OCI-LY7 (cell line): ENCODE results near the gene CTSE. TPM values are rescaled to one million over a fixed set of nuclear protein-coding genes. Genes with fewer than 3 reads are reported as not detected.

ENCODE experiments used
- BruUV-seq: library from RNA; stranded (reverse); fragments of 400-500 nt; replicated peaks from 2 replicates; lab custom pipeline; 2021; lab: Mats Ljungman, UMichigan
- CTCF ChIA-PET: fragments of 300-600 bp; sonication (Branson Sonifier 250); formaldehyde crosslinking; loops from one replicate; lab custom pipeline; 2022; ENCODE audit warnings: antibody characterized with exemption; ENCODE audit not compliant: unreplicated experiment; lab: Charles Lee
- POLR2A ChIA-PET: fragments of 300-600 bp; sonication (Branson Sonifier 250); formaldehyde crosslinking; loops from one replicate; lab custom pipeline; 2022; ENCODE audit warnings: antibody characterized with exemption; lab: Charles Lee
- DNase-seq: peaks from one replicate; pipeline ENCODE4 v3.0.0-alpha.2; 2015; ENCODE audit warnings: low spot score
- H2AFZ ChIP-seq: fragments of 200-600 bp; sonication (generic), shearing (Covaris generic); 2 replicates; pipeline ENCODE4 v1.6.1; 2014; ENCODE audit warnings: mild to moderate bottlenecking, antibody characterized with exemption, low read length, moderate library complexity
- H3K27ac ChIP-seq: fragments of 200-600 bp; sonication (generic); 2 replicates; pipeline ENCODE4 v1.5.1; 2014; ENCODE audit warnings: mixed run types, low read depth, mild to moderate bottlenecking, moderate library complexity, low read length, inconsistent platforms; ENCODE audit not compliant: poor library complexity, severe bottlenecking
- H3K36me3 ChIP-seq: fragments of 200-600 bp; sonication (generic); 2 replicates; pipeline ENCODE4 v1.6.1; 2014; ENCODE audit warnings: mild to moderate bottlenecking, antibody characterized with exemption, low read length, moderate library complexity, mixed read lengths; ENCODE audit not compliant: insufficient read depth
- H3K4me1 ChIP-seq: fragments of 200-600 bp; sonication (generic); 2 replicates; pipeline ENCODE4 v1.5.1; 2014; ENCODE audit warnings: mild to moderate bottlenecking, low read length; ENCODE audit not compliant: insufficient read depth, poor library complexity, severe bottlenecking
- H3K4me2 ChIP-seq: fragments of 200-600 bp; sonication (generic); 2 replicates; pipeline ENCODE4 v1.6.1; 2014; ENCODE audit warnings: mild to moderate bottlenecking, low read length
- H3K4me3 ChIP-seq: fragments of 200-600 bp; sonication (generic); 2 replicates; pipeline ENCODE4 v1.5.1; 2014; ENCODE audit warnings: mild to moderate bottlenecking, low read depth, low read length; ENCODE audit not compliant: poor library complexity, severe bottlenecking
- H3K79me2 ChIP-seq: fragments of 200-600 bp; sonication (generic); 2 replicates; pipeline ENCODE4 v1.6.1; 2016; ENCODE audit warnings: low read depth, mild to moderate bottlenecking, low read length, moderate library complexity, mixed read lengths; ENCODE audit not compliant: insufficient read depth
- H3K9me2 ChIP-seq: fragments of 200-600 bp; sonication (generic); 2 replicates; pipeline ENCODE4 v1.6.1; 2016; ENCODE audit warnings: mild to moderate bottlenecking, low read length, mixed read lengths; ENCODE audit not compliant: insufficient read depth
- H3K9me3 ChIP-seq: fragments of 200-600 bp; sonication (generic); 2 replicates; pipeline ENCODE4 v1.6.1; 2014; ENCODE audit warnings: mild to moderate bottlenecking, mixed run types, low read length, mixed read lengths
- H4K20me1 ChIP-seq: fragments of 200-600 bp; sonication (generic); 2 replicates; pipeline ENCODE4 v1.6.1; 2014; ENCODE audit warnings: mild to moderate bottlenecking, antibody characterized with exemption, low read length, moderate library complexity, mixed read lengths; ENCODE audit not compliant: insufficient read depth
- EZH2phosphoT487 ChIP-seq: fragments of 200-600 bp; sonication (generic); IDR thresholded peaks from 2 replicates; pipeline ENCODE4 v1.6.1; 2018; ENCODE audit warnings: low read depth, borderline replicate concordance, mild to moderate bottlenecking, mixed run types, antibody characterized with exemption, low read length, moderate library complexity, mixed read lengths
- intact Hi-C: fragments of 100-400 bp; cut with micrococcal nuclease; formaldehyde crosslinking; loops from one replicate; pipeline ENCODE4 v1.10.0; 2022; ENCODE audit not compliant: unreplicated experiment
- total RNA-seq, 2 experiments: library from RNA; depleted of rRNA in 1 of 2; stranded (reverse); fragments of >200 nt in 1 of 2; shearing (Covaris generic) in 1 of 2; gene quantifications; 2 replicates each; pipeline ENCODE4 v1.2.3, GENCODE V29; 2014 to 2022
- TF ChIP-seq, protein P1 (sequence below): fragments of 200-600 bp; sonication (generic); conservative IDR thresholded peaks from 2 replicates; pipeline ENCODE4 v1.5.1; 2014; ENCODE audit warnings: mild to moderate bottlenecking, antibody characterized with exemption, low read length, moderate library complexity, mixed read lengths

CTSE gene
- total RNA-seq, 2 experiments from 2014 or later: not detected

DNA sequence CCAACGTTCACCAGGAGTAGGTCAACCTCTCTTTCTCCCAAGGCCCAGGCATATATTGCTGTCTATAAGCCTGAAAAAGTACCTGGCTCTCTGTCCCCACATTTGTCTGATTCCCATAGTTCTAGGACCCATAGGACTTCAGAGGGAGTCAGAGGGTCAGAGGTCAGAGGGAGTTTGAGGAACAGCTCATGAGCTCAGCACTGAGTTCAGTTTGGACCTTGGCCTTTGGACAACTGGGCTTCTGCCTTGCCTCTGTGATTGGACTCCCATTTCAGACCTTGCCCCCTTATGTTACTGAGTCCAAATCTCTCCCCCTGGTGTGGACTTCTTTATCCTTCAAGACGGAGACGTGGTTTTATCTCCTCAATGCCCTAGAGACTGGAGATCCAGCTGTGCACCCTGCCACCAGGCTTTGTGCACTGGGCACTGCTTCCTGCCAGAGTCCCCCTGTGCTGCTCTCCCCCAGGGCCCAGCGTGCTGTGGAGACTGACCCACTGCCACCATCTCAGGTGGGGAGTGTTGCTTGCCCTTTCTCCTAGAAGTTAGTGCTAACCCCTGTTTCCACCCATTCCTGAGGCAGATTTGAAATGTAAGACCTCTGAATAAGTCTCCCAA is 3.2 kb downstream of the CTSE start:
- no TSS peak for BruUV-seq
- H3K36me3 ChIP-seq: no peaks in the 10 kb centered on the region
- H3K9me2 ChIP-seq: no peaks in the 10 kb centered on the region
- H3K9me3 ChIP-seq: no peaks in the 10 kb centered on the region
- no peak overlapping the region for H3K4me2 ChIP-seq
- no peaks in the 10 kb centered on the region for H3K79me2 ChIP-seq
- no peaks in the 10 kb centered on the region for H3K4me1 ChIP-seq
- DNase-seq: no peak
- POLR2A ChIA-PET: no interaction called here
- intact Hi-C loops: no loop called here
- H4K20me1 ChIP-seq: no peaks in the 10 kb centered on the region
- CTCF ChIA-PET: no interaction called here
- TF ChIP-seq, protein P1, sequence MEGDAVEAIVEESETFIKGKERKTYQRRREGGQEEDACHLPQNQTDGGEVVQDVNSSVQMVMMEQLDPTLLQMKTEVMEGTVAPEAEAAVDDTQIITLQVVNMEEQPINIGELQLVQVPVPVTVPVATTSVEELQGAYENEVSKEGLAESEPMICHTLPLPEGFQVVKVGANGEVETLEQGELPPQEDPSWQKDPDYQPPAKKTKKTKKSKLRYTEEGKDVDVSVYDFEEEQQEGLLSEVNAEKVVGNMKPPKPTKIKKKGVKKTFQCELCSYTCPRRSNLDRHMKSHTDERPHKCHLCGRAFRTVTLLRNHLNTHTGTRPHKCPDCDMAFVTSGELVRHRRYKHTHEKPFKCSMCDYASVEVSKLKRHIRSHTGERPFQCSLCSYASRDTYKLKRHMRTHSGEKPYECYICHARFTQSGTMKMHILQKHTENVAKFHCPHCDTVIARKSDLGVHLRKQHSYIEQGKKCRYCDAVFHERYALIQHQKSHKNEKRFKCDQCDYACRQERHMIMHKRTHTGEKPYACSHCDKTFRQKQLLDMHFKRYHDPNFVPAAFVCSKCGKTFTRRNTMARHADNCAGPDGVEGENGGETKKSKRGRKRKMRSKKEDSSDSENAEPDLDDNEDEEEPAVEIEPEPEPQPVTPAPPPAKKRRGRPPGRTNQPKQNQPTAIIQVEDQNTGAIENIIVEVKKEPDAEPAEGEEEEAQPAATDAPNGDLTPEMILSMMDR: no peak
- no peak for TF ChIP-seq EZH2phosphoT487
- no peak overlapping the region for H3K27ac ChIP-seq
- H2AFZ ChIP-seq: no peak overlapping the region
- no peak overlapping the region for H3K4me3 ChIP-seq

GRCh38 chr1:206015071-206015470 is 8.6 kb downstream of the CTSE start:
- no peak for TF ChIP-seq EZH2phosphoT487
- TF ChIP-seq, protein P1: no peak
- ChIA-PET CTCF (no interaction called here), POLR2A (interaction anchor here (1.1 to 2.1 kb wide), 2 partner anchors 16 to 42 kb away, joined by 3 to 6 read pairs; no protein-coding TSS in a partner anchor)
- no peak overlapping the region for H3K4me2 ChIP-seq
- H3K4me3 ChIP-seq: no peak overlapping the region
- no peaks in the 10 kb centered on the region for H3K9me3 ChIP-seq
- intact Hi-C loops: no loop called here
- BruUV-seq: no TSS peak
- H3K36me3 ChIP-seq: no peaks in the 10 kb centered on the region
- no peak overlapping the region for H3K27ac ChIP-seq
- H3K79me2 ChIP-seq: no peaks in the 10 kb centered on the region
- H2AFZ ChIP-seq: no peak overlapping the region
- no peak for DNase-seq
- H3K9me2 ChIP-seq: no peaks in the 10 kb centered on the region
- peaks cover 19% of the 10 kb centered on the region for H3K4me1 ChIP-seq
- H4K20me1 ChIP-seq: no peaks in the 10 kb centered on the region

DNA sequence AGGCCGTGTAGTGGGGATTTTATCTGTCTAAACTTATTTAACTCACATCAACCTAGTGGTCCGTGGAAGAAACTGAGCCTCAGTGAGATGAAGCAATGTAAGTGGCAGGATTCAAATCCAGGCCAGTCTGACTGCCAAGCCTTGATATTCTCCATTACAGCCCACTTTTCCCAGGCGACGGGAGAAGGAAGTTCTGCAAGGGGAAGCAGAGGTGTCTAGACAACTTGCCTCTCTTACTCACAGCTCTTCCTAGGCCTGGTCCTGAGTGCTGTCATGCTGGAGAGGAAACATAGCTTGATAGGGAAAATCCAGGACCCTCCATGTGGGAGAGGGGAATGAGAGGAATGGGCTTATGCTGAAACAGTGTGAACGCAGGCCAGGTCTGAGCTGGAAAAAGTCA is 9.1 kb downstream of the CTSE start:
- DNase-seq: no peak
- Histone ChIP-seq H3K36me3 (no peaks in the 10 kb centered on the region), H4K20me1 (no peaks in the 10 kb centered on the region), H3K4me2 (no peak overlapping the region), H3K4me3 (no peak overlapping the region), H3K9me3 (no peaks in the 10 kb centered on the region), H2AFZ (no peak overlapping the region), H3K9me2 (no peaks in the 10 kb centered on the region), H3K27ac (no peak overlapping the region), H3K4me1 (peaks cover 19% of the 10 kb centered on the region), H3K79me2 (no peaks in the 10 kb centered on the region)
- POLR2A ChIA-PET: no interaction called here
- TF ChIP-seq, protein P1: no peak
- TF ChIP-seq EZH2phosphoT487: no peak
- no TSS peak for BruUV-seq
- CTCF ChIA-PET: no interaction called here
- intact Hi-C loops: no loop called here
